Keratinocyte (primary cell): ENCODE measurements around the gene CTNNA2.

Experiments
- CTCF ChIP-seq, 3 experiments: IDR thresholded peaks in 1 of 3; conservative IDR thresholded peaks in 1 of 3; optimal IDR thresholded peaks in 1 of 3; 2 replicates in 2 of 3; 3 replicates in 1 of 3; pipeline versions ENCODE3 to v1.5.1; 2011; ENCODE audit warnings: low read length in 3 of 3, mild to moderate bottlenecking in 3 of 3, moderate library complexity in 2 of 3, control low read depth in 1 of 3, inconsistent platforms in 1 of 3; ENCODE audit not compliant: insufficient read depth in 2 of 3; ENCODE audit errors: extremely low read depth in 1 of 3
- EZH2 ChIP-seq: IDR thresholded peaks from one replicate; pipeline ENCODE4 v1.6.1; 2012; ENCODE audit warnings: inconsistent platforms, mild to moderate bottlenecking, low read length, moderate library complexity

- TF ChIP-seq CTCF (optimal IDR thresholded peaks at IDR 0.05 in 1 of 3, IDR thresholded peaks at IDR 0.05 in 1 of 3, conservative IDR thresholded peaks at IDR 0.05 in 1 of 3; ENCODE audit: extremely low read depth in 1 of 3, insufficient read depth in 2 of 3, low read length in 3 of 3) (peak; percentile 43 to 72 (median 61)), EZH2 (no peak)
Observed at GRCh38 chr2:79935771-79936657, 423.2 kb downstream of the CTNNA2 start.
